Neural progenitor cell (in vitro differentiated cells): ENCODE measurements around the gene GASK1B.

ENCODE experiments used
- CTCF ChIP-seq: fragments of 200-600 bp; sonication (generic); IDR thresholded peaks from 2 replicates; pipeline ENCODE4 v1.5.1; 2017; ENCODE audit warnings: antibody characterized with exemption, mild to moderate bottlenecking
- EZH2 ChIP-seq: fragments of 200-600 bp; sonication (generic); IDR thresholded peaks from 2 replicates; pipeline ENCODE4 v1.6.1; 2017; ENCODE audit warnings: antibody characterized with exemption, mild to moderate bottlenecking, moderate library complexity

DNA sequence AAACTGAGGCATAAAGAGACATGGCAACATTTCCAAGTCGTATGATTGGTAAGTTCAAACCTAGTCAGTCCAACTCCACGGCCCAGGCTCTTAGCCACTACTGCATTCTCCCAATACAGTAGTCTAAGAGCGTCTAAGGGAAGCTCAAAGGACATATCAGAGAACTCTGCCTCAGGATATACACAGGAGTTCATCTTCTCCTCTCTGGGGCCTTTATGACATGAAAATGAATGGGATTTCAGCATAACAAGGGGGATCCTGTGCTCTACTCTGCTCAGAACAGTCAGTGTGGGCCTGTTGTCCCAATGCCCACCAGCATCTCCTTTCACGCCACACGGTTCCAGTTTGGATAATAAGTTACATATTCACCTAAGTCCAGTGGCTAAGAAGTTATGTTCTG, 4.2 kb downstream of the GASK1B start:
- TF ChIP-seq CTCF (no peak), EZH2 (no peak)
